Measurements from ENCODE around the gene AOPEP. TPM values are rescaled to one million over a fixed set of nuclear protein-coding genes. Genes with fewer than 3 reads are reported as not detected.

The AOPEP gene
- total RNA-seq, 1 donor from 2014 or later, result 32.1 TPM

DNA sequence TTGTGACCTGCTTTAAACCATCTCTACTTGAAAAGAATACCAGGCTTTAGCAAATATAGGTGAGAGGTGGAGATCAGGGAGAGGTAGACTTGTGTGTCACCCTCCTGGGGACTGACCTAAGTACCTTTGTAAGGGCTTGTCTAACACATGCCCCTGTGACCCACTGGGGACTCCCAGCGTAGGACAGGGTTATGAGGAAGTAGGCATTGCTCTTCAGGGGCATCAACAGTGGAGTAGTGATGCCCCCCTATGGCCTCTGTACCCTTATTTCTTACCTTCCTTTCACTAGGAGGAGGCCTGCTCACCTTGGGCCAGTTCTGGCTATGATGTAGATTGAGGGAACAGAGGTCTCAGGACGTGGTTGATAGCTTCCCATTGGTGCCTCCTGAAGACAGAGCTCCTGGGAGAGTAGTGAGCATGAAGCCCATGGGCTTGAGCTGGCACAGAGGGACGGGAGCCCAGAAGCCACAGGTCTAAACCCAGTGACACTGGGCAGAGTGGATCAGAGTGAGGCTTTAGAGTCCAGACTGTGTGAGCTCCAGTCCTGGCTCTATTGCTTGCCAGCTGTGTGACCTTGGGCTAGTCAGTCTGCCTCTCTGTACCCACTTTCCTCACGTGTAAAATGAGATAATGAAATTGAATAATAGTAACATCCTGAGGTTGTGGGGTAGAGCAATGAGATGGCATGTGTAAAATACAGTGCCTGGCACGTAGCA lies 191.7 kb downstream of the AOPEP start:
- DNase-seq, result no peak

GRCh38 chr9:94919376-94920098 lies 193.0 kb downstream of the AOPEP start:
- no peak for DNase-seq

- no peak for DNase-seq
Observed at GRCh38 chr9:94920420-94921091, 194.1 kb downstream of the AOPEP start.

DNA sequence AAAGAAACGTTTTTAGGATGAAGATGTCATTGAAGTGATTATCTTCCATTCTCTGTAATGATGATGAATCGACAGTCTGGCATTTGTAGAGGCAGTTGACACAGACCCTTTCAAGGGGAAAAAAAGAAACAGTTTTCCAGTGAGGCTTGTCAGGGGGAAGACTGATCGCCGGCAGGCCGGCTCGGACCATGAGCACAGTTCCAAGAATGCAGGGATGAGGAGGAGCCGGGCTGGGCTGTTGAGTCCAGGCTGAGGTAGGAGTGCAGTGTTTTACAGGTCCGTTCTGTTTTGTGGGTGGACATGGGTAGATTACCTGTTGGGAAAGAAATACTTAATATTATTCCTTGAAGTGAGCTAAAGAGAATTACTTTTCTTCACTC lies 194.6 kb downstream of the AOPEP start:
- no peak for DNase-seq

- DNase-seq, result no peak
Observed at GRCh38 chr9:94921656-94922055, 195.2 kb downstream of the AOPEP start.

GRCh38 chr9:94922098-94922607 lies 195.7 kb downstream of the AOPEP start:
- no peak for DNase-seq

GRCh38 chr9:94922691-94923107 lies 196.2 kb downstream of the AOPEP start:
- no peak for DNase-seq

- DNase-seq, result no peak
Observed at GRCh38 chr9:94923326-94924089, 197.0 kb downstream of the AOPEP start.

GRCh38 chr9:94925751-94926430 lies 199.4 kb downstream of the AOPEP start:
- no peak for DNase-seq

GRCh38 chr9:94926431-94926800 lies 199.9 kb downstream of the AOPEP start:
- DNase-seq, result no peak

DNA sequence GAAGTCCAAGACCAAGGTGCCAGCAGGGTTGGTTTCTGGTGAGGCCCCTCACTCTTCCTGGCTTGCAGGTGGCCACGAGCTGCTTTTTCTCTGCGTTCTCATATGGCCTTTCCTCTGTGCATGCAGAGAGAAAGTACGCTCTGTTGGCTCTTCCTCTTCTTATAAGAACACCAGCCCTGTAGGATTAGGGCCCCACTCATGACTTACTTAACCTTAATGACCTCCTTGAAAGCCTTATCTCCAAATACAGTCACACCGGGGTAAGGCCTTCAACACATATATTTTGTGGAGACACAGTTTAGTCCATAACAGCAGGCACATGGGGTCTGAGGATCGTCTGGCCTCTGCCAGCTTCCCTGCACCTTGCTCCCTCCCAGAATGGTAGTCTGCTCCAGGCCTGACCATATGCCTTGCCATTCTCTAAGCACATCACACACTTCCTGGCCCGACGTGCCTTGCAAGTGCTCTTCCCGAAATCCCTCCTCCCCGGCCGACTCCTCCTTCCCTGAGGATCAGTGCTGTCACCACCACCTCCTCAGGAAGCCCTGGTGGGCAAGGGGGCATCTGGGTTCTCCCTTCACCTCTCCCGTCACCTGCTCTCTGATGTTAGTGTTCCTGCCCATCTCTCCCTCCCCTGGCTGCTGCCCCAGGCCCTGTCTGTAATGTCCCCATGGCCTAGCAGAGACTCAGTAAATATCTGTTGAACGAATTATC lies 200.7 kb downstream of the AOPEP start:
- DNase-seq, result no peak

DNA sequence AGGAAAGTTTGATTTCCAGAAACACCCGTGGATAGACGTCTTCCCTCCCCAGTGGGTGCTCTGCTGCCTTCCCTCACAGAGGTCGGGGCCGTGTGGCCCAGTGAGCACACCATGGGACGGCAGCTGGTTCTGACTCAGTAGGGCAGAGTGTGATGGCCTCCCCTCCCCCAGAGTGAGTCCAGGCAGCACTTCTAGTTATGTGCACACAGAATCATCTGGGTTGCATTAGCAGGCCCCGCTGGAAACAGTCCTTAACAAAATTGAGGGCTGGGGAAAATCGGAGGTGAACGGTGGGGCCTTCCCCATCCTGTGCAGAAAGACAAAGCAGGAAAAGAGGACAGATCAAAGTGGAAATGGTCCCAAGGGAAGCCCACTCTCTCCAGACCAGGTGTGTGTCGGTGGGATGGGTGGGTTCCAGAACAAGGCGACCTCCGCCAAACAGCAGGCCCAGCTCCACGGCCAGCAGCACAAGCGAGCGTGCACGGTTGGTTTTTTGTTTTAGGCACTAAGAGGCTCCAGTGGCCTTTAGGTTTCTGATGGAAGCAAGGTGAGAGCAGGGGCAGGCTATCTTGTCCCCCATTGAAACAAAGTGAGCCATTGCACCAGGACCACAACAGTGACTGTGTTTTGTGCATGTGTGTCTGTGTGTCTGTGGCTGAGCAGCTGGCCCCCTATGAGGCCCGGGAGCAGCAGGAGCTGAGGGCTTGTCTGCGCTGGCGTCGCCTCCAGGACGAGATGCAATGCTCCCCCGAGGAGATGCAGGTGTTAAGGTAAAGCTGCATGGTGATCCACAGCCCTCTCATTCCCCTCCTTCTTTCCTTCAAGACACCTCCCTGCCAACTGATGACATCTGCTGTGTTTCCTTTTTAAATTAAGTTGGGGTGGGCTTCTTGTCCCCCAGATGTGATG lies 201.5 kb downstream of the AOPEP start:
- no peak for DNase-seq

- no peak for DNase-seq
Observed at GRCh38 chr9:94928691-94929368, 202.3 kb downstream of the AOPEP start.

GRCh38 chr9:94929369-94929756 lies 202.9 kb downstream of the AOPEP start:
- no peak for DNase-seq

GRCh38 chr9:94931036-94931633 lies 204.6 kb downstream of the AOPEP start:
- DNase-seq, result no peak

- DNase-seq, result no peak
Observed at GRCh38 chr9:94931740-94932139, 205.2 kb downstream of the AOPEP start.

- DNase-seq, result no peak
Observed at GRCh38 chr9:94932652-94933510, 206.4 kb downstream of the AOPEP start.

DNA sequence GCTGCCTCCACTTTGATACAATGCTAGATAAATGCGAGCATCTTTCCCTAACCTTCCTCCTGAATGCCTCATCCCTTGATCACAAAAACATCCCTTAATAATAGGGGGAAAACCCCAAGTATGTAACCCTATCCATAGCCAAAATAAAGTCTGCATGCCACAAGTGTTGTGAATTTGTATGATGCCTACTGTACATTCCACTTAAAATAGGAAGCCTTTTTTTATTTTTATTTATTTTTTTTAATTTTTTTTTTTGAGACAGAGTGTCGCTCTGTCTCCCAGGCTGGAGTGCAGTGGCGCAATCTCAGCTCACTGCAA lies 207.0 kb downstream of the AOPEP start:
- DNase-seq, result no peak
